RWPE1 (cell line): ENCODE results near the gene IRS2.

Experiments
- CTCF ChIA-PET: fragments of 350-600 bp; sonication (Branson Sonifier 250); formaldehyde crosslinking; extraction: SDS; loops from one replicate; lab custom pipeline; 2021; lab: Yijun Ruan, JAX
- POLR2A ChIA-PET: fragments of 400-600 bp; formaldehyde crosslinking; extraction: SDS; loops from one replicate; lab custom pipeline; 2020; ENCODE audit warnings: antibody characterized with exemption; ENCODE audit not compliant: low non-redundant PET; lab: Yijun Ruan, JAX
- DNase-seq: peaks from one replicate; pipeline ENCODE4 v3.0.0; 2012; ENCODE audit warnings: low spot score
- H3K27ac ChIP-seq: fragments of 450-650 bp; 2 replicates; pipeline ENCODE4 v1.5.1; 2017
- TF ChIP-seq, protein P1 (sequence below): fragments of 450-650 bp; conservative IDR thresholded peaks from 2 replicates; pipeline ENCODE4 v1.5.1; 2017; ENCODE audit warnings: low read depth, mild to moderate bottlenecking

IRS2 gene

DNA sequence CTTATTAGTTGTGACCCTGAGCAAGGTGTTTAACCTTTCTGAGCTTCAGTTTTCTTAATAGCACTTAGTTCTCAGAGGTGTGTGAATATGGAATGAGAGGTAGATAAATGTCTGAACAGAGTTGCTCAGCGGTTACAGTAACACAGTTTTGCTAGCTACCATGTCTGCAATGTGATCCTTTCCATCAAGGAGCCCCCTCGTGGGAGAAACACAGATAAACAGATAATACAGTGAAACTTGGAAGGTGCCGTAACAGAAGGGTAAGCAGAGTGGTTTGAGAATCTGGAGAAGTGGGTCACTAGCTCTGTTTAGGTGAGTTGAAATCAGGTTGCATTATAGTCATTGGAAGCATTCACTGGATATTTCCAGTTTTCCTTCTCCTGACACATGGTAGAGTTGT is 38.9 kb downstream of the IRS2 start:
- no peak overlapping the region for H3K27ac ChIP-seq
- ChIA-PET CTCF (interaction anchor here (0.7 kb wide), 1 partner anchor 38 kb away, joined by 3 read pairs; no protein-coding TSS in a partner anchor), POLR2A (no interaction called here)
- TF ChIP-seq, protein P1, sequence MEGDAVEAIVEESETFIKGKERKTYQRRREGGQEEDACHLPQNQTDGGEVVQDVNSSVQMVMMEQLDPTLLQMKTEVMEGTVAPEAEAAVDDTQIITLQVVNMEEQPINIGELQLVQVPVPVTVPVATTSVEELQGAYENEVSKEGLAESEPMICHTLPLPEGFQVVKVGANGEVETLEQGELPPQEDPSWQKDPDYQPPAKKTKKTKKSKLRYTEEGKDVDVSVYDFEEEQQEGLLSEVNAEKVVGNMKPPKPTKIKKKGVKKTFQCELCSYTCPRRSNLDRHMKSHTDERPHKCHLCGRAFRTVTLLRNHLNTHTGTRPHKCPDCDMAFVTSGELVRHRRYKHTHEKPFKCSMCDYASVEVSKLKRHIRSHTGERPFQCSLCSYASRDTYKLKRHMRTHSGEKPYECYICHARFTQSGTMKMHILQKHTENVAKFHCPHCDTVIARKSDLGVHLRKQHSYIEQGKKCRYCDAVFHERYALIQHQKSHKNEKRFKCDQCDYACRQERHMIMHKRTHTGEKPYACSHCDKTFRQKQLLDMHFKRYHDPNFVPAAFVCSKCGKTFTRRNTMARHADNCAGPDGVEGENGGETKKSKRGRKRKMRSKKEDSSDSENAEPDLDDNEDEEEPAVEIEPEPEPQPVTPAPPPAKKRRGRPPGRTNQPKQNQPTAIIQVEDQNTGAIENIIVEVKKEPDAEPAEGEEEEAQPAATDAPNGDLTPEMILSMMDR = no peak
- no peak for DNase-seq

DNA sequence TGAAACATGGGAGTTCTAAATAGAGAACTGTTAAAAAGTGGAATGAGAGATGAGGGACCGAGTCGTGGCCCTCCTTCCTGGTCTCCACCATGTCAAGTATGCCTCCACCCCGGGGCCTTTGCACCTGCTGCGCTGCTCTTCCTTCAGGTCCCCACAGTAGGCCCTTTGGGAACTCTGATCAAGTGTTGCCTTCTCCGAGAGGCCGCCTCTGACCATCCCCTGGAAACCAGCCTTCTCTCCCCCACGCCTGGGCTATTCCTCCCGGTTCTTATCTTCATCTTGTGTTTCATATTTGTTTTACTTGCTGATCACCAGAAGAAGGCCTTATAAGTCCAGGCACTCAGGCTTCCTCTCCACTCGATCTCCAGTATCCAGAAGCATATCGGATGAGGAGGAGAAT is 40.0 kb downstream of the IRS2 start:
- DNase-seq = no peak
- no peak overlapping the region for H3K27ac ChIP-seq
- TF ChIP-seq, protein P1 = no peak
- POLR2A ChIA-PET = no interaction called here
- CTCF ChIA-PET = no interaction called here

DNA sequence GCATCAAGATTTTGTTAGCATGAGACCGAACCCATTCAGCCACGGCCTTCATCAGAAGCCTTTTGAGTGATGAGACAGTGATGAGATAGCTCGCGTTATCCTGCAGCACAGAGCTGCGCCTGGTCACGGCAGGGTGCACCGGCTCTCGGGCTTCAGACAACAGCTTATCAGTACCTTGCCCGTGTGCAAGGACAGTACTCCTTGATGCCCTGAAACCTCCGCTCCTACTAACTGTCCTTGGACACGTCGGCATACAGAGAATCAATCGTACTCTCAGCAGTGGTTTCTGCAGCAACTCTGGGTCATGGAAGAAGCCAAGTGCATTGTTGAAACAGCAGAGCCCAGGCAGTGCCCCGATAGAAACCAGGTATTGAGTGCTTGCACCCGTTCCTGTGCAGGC is 40.7 kb downstream of the IRS2 start:
- H3K27ac ChIP-seq = no peak overlapping the region
- CTCF ChIA-PET = no interaction called here
- TF ChIP-seq, protein P1 = no peak
- DNase-seq = no peak
- POLR2A ChIA-PET = no interaction called here

DNA sequence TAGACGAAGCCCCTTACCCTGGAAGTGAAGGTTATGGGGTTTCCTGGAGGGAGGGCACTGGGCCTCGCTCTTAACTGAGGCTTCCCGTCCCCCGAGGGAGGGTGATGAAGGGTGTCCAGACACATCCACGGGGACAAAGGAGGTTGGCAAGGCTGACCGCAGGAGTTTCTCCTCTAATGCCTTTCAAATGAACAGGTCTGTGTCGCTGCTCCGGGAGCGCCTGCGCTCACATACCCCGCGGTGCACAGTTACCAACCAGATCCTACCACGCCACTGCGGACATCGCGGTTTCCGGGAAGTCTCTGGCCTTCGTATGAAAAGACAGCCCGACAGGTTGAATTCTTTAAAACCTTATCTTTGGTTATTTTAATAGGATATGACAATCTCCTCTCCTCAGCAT is 41.3 kb downstream of the IRS2 start:
- POLR2A ChIA-PET = no interaction called here
- CTCF ChIA-PET = no interaction called here
- TF ChIP-seq, protein P1 = no peak
- H3K27ac ChIP-seq = peak overlapping the region; percentile 79; the same call in 1 of the 2 replicates
- DNase-seq = no peak

DNA sequence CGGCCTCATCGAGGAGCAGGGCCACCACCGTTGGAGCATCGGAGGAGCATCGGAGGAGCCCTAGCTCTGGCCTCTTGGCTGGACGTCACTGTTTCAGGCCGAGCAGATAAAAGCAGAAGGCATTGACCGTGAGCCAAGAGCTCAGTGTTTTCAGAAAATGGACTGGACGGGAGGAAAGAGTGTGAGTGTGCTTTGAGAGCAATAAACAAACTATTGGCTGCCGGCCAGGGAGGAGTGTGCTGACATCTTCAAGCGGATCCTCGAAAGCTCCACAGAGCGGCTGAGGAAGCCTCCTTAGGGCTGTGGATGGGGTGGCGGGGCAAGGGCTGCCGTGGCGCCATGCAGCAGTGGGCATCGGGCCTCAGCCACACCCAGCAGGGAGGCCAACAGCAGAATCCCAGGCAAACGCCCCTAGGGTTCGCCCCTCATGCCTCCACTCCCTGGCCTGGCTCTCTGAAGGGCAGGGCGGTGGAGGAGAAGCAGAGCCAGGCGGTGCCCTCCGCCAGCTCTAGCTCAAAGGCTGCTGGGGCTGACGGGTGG is 41.8 kb downstream of the IRS2 start:
- POLR2A ChIA-PET = interaction anchor here (0.6 kb wide), 1 partner anchor 41 kb away, joined by 3 read pairs; no protein-coding TSS in a partner anchor
- DNase-seq = no peak

DNA sequence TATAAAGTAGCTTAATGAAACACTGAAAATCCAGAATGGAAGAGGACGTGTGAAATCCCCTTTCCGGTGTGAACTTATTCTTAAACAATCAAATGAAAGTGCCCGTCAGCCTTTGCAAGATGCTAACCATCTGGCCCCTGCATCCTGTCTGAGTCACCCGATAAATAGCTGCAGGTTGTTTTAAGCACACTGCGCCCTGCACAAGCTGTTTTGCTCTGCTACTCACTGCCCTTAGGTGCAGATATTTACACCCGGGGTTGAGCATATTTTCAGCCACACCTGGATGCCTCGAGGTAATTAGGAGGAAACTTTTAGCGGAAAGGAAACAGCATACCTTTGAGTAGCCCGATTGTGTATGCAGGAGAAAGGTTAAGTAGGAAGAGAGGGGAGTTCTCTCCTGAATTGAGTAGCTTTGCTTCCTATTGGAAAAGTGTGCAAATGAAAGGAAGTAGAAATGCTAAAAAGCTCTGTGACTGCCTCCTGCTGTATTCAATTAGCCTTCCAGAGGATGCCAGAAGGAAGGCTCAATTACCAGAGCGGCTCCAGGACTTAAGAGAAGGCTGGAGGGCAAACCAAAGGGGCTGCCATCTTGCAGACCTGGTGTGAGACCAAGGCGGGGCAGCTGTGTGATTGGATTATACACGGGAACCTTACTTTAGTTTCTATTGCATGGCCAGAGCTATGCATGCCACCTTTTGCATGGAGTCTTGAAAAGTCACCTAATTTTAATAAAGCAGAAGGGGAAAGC is 42.5 kb downstream of the IRS2 start:
- DNase-seq = peak; percentile 88
- CTCF ChIA-PET = interaction anchor here (0.5 to 0.7 kb wide), 2 partner anchors 227 to 829 kb away, joined by 3 read pairs; no protein-coding TSS in a partner anchor
- peak overlapping the region; percentile 79 for H3K27ac ChIP-seq

More for the DNA sequence above, 41.8 kb downstream of the IRS2 start:
- H3K27ac ChIP-seq = peak overlapping the region; percentile 79
- TF ChIP-seq, protein P1 = no peak
- CTCF ChIA-PET = no interaction called here

More for the DNA sequence above, 42.5 kb downstream of the IRS2 start:
- TF ChIP-seq, protein P1 = no peak
- POLR2A ChIA-PET = interaction anchor here (0.6 kb wide), 1 partner anchor 41 kb away, joined by 3 read pairs; no protein-coding TSS in a partner anchor
